ENCODE measurements around the gene TSHZ2.
"Not testable (repeated sequence)": the region's sequence is repeated elsewhere in the genome, so short reads cannot be mapped to it uniquely, and the experiment has no call there.

The TSHZ2 gene

DNA sequence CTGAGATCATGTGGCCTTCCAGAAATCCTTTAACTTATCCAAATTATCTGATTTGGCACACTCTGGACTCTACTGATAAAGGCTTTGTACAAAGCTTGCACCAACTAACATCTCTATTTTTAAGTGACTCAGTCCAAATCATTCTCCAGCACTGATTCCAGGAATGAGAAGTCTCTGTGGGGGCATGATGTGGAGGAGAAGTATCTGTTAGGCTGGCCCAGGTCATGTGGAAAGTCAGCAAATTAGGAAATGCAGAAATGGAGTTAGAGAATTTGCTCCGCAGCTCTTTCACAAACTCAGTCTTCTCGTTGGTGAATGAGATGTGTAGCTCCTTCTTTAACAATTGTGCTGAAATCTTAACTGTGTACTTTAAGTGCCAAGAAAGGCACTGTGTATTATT, 455.8 kb downstream of the TSHZ2 start:
- peaks cover 6% of the 10 kb centered on the region; the same call in 1 of the 2 replicates for H3K4me1 ChIP-seq (ENCODE audit: insufficient read depth, low read length)
- 98% methylated on average over 2 of the region's 2 CpGs for WGBS

GRCh38 chr20:53428588-53428987, 456.4 kb downstream of the TSHZ2 start:
- no peaks in the 10 kb centered on the region for H3K36me3 ChIP-seq (ENCODE audit: insufficient read depth, low read length)
- peaks cover 6% of the 10 kb centered on the region; the same call in 1 of the 2 replicates for H3K4me1 ChIP-seq (ENCODE audit: insufficient read depth, low read length)
- 96% methylated on average over 3 of the region's 3 CpGs for WGBS

More for the DNA sequence above, 455.8 kb downstream of the TSHZ2 start:
- H3K36me3 ChIP-seq (ENCODE audit: insufficient read depth, low read length) = no peaks in the 10 kb centered on the region
- H3K9me3 ChIP-seq (ENCODE audit: insufficient read depth, low read depth, low read length) = no peaks in the 10 kb centered on the region
- H3K4me3 ChIP-seq (ENCODE audit: low read length) = no peak overlapping the region
- H3K27me3 ChIP-seq (ENCODE audit: insufficient read depth, low read length) = no peaks in the 10 kb centered on the region
- H3K9ac ChIP-seq (ENCODE audit: low read depth, low read length) = no peak overlapping the region
- no peak overlapping the region for H3K27ac ChIP-seq (ENCODE audit: low read depth, low read length)

DNA sequence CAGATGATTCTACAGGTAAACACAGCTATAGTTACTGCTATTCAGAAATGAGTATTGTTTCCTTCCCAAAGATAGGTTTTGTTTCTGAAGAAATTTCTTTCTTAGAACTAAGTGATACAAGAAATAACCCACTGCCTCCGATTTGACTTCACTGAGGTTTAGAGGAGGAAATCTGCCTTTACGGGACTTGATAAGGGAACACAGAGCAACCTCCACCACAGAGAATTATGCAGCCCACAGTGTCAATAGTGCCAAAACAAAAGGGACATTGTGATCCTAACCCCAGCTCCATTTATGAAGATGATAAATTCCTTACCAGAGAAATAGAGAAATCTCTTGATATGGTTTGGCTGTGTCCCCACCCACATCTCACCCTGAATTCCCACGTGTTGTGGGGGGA, 456.8 kb downstream of the TSHZ2 start:
- 88% methylated on average over 3 of the region's 3 CpGs for WGBS

More at GRCh38 chr20:53428588-53428987, 456.4 kb downstream of the TSHZ2 start:
- Histone ChIP-seq H3K9ac (ENCODE audit: low read depth, low read length) (no peak overlapping the region), H3K4me3 (ENCODE audit: low read length) (no peak overlapping the region), H3K27me3 (ENCODE audit: insufficient read depth, low read length) (no peaks in the 10 kb centered on the region), H3K27ac (ENCODE audit: low read depth, low read length) (no peak overlapping the region), H3K9me3 (ENCODE audit: insufficient read depth, low read depth, low read length) (no peaks in the 10 kb centered on the region)

DNA sequence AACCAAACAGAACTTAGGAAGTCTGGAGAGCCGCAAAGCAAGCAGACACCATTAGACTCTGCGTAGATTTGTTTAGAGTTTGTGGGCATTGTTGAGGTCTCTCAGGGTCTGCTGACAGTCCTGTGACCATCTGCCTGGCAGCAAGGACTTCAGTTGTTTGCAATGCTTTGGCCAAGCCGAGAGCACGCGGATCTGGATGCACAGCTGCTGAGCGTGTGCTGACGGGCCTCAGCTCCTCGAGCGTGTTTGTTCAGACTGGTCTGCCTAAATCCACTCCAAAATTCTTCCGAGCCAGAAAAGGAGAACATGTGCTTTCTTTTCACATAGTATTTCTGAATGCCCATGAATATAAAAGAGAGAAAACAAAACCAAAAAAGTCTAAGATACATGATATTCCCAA, 462.5 kb downstream of the TSHZ2 start:
- no peak overlapping the region for H3K27ac ChIP-seq (ENCODE audit: low read depth, low read length)
- H3K4me3 ChIP-seq (ENCODE audit: low read length) = no peak overlapping the region
- H3K9ac ChIP-seq (ENCODE audit: low read depth, low read length) = no peak overlapping the region
- no peaks in the 10 kb centered on the region for H3K4me1 ChIP-seq (ENCODE audit: insufficient read depth, low read length)
- H3K36me3 ChIP-seq (ENCODE audit: insufficient read depth, low read length) = no peaks in the 10 kb centered on the region
- WGBS = 94% methylated on average over 10 of the region's 10 CpGs
- no peaks in the 10 kb centered on the region for H3K9me3 ChIP-seq (ENCODE audit: insufficient read depth, low read depth, low read length)
- no peaks in the 10 kb centered on the region for H3K27me3 ChIP-seq (ENCODE audit: insufficient read depth, low read length)

More for the DNA sequence above, 456.8 kb downstream of the TSHZ2 start:
- H3K9me3 ChIP-seq (ENCODE audit: insufficient read depth, low read depth, low read length) = no peaks in the 10 kb centered on the region
- H3K36me3 ChIP-seq (ENCODE audit: insufficient read depth, low read length) = no peaks in the 10 kb centered on the region
- no peaks in the 10 kb centered on the region for H3K27me3 ChIP-seq (ENCODE audit: insufficient read depth, low read length)
- H3K27ac ChIP-seq (ENCODE audit: low read depth, low read length) = no peak overlapping the region
- H3K4me1 ChIP-seq (ENCODE audit: insufficient read depth, low read length) = peaks cover 6% of the 10 kb centered on the region; the same call in 1 of the 2 replicates
- no peak overlapping the region for H3K4me3 ChIP-seq (ENCODE audit: low read length)
- no peak overlapping the region for H3K9ac ChIP-seq (ENCODE audit: low read depth, low read length)

GRCh38 chr20:53436927-53437326, 464.8 kb downstream of the TSHZ2 start:
- H3K27me3 ChIP-seq (ENCODE audit: insufficient read depth, low read length) = not testable (repeated sequence)

DNA sequence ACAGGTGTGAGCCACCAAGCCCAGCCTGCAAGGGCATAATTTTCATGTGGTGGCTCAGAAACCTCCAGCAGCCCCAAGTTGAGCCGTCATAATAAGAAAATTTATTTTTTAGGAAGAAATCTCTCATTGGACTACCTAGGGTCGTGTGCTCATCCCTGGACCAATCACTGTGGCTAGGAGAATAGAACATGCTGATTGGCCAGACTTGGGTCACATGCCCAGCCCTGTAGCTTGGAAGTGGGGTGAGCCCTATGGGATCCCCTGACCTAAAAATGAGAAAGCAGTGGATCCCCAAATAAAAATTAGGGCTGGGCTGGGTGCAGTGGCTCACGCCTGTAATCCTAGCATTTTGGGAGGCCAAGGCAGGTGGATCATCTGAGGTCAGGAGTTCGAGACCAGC, 466.2 kb downstream of the TSHZ2 start:
- Histone ChIP-seq H3K9me3 (ENCODE audit: insufficient read depth, low read depth, low read length) (no peaks in the 10 kb centered on the region), H3K4me3 (ENCODE audit: low read length) (no peak overlapping the region), H3K36me3 (ENCODE audit: insufficient read depth, low read length) (no peaks in the 10 kb centered on the region), H3K27me3 (ENCODE audit: insufficient read depth, low read length) (no peaks in the 10 kb centered on the region), H3K27ac (ENCODE audit: low read depth, low read length) (no peak overlapping the region), H3K9ac (ENCODE audit: low read depth, low read length) (no peak overlapping the region), H3K4me1 (ENCODE audit: insufficient read depth, low read length) (no peaks in the 10 kb centered on the region)
- WGBS = 93% methylated on average over 4 of the region's 4 CpGs

More at GRCh38 chr20:53436927-53437326, 464.8 kb downstream of the TSHZ2 start:
- H3K9me3 ChIP-seq (ENCODE audit: insufficient read depth, low read depth, low read length); H3K4me3 ChIP-seq (ENCODE audit: low read length); H3K4me1 ChIP-seq (ENCODE audit: insufficient read depth, low read length); H3K9ac ChIP-seq (ENCODE audit: low read depth, low read length); H3K27ac ChIP-seq (ENCODE audit: low read depth, low read length); H3K36me3 ChIP-seq (ENCODE audit: insufficient read depth, low read length): not testable (repeated sequence)
- 91% methylated on average over 4 of the region's 4 CpGs for WGBS

GRCh38 chr20:53439046-53439445, 466.9 kb downstream of the TSHZ2 start:
- WGBS = 89% methylated on average over 1 of the region's 1 CpG
- Histone ChIP-seq H3K27ac (ENCODE audit: low read depth, low read length) (no peak overlapping the region), H3K4me3 (ENCODE audit: low read length) (no peak overlapping the region), H3K9me3 (ENCODE audit: insufficient read depth, low read depth, low read length) (no peaks in the 10 kb centered on the region), H3K27me3 (ENCODE audit: insufficient read depth, low read length) (no peaks in the 10 kb centered on the region), H3K4me1 (ENCODE audit: insufficient read depth, low read length) (no peaks in the 10 kb centered on the region), H3K9ac (ENCODE audit: low read depth, low read length) (no peak overlapping the region), H3K36me3 (ENCODE audit: insufficient read depth, low read length) (no peaks in the 10 kb centered on the region)

DNA sequence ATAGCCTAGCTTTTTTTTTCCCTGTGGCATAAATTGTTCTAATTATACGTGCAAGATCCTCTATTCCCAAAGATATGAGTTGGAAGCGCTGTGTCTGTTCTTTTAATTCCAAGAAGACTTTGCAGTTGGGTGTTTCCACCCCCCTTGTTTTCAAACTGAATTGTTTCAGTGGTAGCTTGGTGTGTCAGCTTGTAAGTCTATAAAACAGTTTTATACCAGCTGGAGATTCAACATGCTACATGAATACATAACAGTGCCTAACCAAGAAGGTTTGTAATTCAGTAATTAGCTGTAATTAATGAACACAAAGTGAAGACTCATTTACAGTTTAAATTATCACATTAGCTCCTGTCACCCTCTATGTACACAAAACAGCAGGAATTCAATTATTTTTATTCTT, 467.5 kb downstream of the TSHZ2 start:
- 93% methylated on average over 2 of the region's 2 CpGs for WGBS
- Histone ChIP-seq H3K9me3 (ENCODE audit: insufficient read depth, low read depth, low read length) (no peaks in the 10 kb centered on the region), H3K4me1 (ENCODE audit: insufficient read depth, low read length) (no peaks in the 10 kb centered on the region), H3K27me3 (ENCODE audit: insufficient read depth, low read length) (no peaks in the 10 kb centered on the region), H3K4me3 (ENCODE audit: low read length) (no peak overlapping the region), H3K36me3 (ENCODE audit: insufficient read depth, low read length) (no peaks in the 10 kb centered on the region), H3K27ac (ENCODE audit: low read depth, low read length) (no peak overlapping the region), H3K9ac (ENCODE audit: low read depth, low read length) (no peak overlapping the region)

GRCh38 chr20:53444401-53445149, 472.4 kb downstream of the TSHZ2 start:
- H3K9me3 ChIP-seq (ENCODE audit: insufficient read depth, low read depth, low read length) = peaks cover 15% of the 10 kb centered on the region
- no peak overlapping the region for H3K4me3 ChIP-seq (ENCODE audit: low read length)
- H3K4me1 ChIP-seq (ENCODE audit: insufficient read depth, low read length) = no peaks in the 10 kb centered on the region
- H3K9ac ChIP-seq (ENCODE audit: low read depth, low read length) = no peak overlapping the region
- H3K27me3 ChIP-seq (ENCODE audit: insufficient read depth, low read length) = no peaks in the 10 kb centered on the region
- H3K27ac ChIP-seq (ENCODE audit: low read depth, low read length) = no peak overlapping the region
- 81% methylated on average over 9 of the region's 9 CpGs for WGBS
- H3K36me3 ChIP-seq (ENCODE audit: insufficient read depth, low read length) = peaks cover 5% of the 10 kb centered on the region; the same call in 1 of the 2 replicates

- WGBS = 94% methylated on average over 6 of the region's 6 CpGs
- no peak overlapping the region for H3K9ac ChIP-seq (ENCODE audit: low read depth, low read length)
- H3K4me3 ChIP-seq (ENCODE audit: low read length) = no peak overlapping the region
- H3K36me3 ChIP-seq (ENCODE audit: insufficient read depth, low read length) = peaks cover 5% of the 10 kb centered on the region; the same call in 1 of the 2 replicates
- H3K9me3 ChIP-seq (ENCODE audit: insufficient read depth, low read depth, low read length) = peaks cover 15% of the 10 kb centered on the region
- no peak overlapping the region for H3K27ac ChIP-seq (ENCODE audit: low read depth, low read length)
- H3K27me3 ChIP-seq (ENCODE audit: insufficient read depth, low read length) = no peaks in the 10 kb centered on the region
- H3K4me1 ChIP-seq (ENCODE audit: insufficient read depth, low read length) = no peaks in the 10 kb centered on the region
Observed at GRCh38 chr20:53445321-53445731, 473.2 kb downstream of the TSHZ2 start.

DNA sequence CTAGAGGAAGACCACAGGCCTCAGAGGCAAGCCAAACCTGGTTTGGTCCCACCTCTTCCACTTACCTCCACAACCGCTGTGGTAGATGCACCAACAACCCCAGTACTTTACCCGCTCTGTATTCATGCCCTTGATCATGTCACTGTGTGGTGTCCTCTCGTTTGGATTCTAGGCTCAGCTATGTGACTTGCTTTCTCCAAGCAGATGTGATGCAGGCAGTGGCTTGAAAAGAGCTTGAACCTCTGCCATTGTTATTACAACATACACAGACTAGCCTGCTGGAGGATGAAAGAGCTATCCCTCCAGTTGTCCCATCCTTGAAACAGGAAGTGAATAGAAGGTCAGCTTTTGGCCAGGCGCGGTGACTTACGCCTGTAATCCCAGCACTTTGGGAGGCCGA, 473.8 kb downstream of the TSHZ2 start:
- no peak overlapping the region for H3K9ac ChIP-seq (ENCODE audit: low read depth, low read length)
- H3K27me3 ChIP-seq (ENCODE audit: insufficient read depth, low read length) = no peaks in the 10 kb centered on the region
- WGBS = 93% methylated on average over 7 of the region's 7 CpGs
- no peak overlapping the region for H3K4me3 ChIP-seq (ENCODE audit: low read length)
- peaks cover 5% of the 10 kb centered on the region; the same call in 1 of the 2 replicates for H3K36me3 ChIP-seq (ENCODE audit: insufficient read depth, low read length)
- peaks cover 15% of the 10 kb centered on the region for H3K9me3 ChIP-seq (ENCODE audit: insufficient read depth, low read depth, low read length)
- no peak overlapping the region for H3K27ac ChIP-seq (ENCODE audit: low read depth, low read length)
- H3K4me1 ChIP-seq (ENCODE audit: insufficient read depth, low read length) = no peaks in the 10 kb centered on the region
